DND-41 (cell line): ENCODE results near the gene H1-8.

Experiments
- ATAC-seq: fragments of 200-7000 bp; cut with Tn5 transposase; 3 replicates; pipeline ENCODE4 v1.9.1; 2021; ENCODE audit warnings: low read depth; ENCODE audit not compliant: insufficient read depth
- DNase-seq: peaks from one replicate; pipeline ENCODE4 v3.0.0-alpha.2; 2020
- H2AFZ ChIP-seq: 2 replicates; pipeline ENCODE4 v1.6.0; 2012; ENCODE audit warnings: low read depth, low read length
- H3K27ac ChIP-seq: 2 replicates; pipeline ENCODE4 v1.5.1; 2012; ENCODE audit warnings: low read length, inconsistent platforms
- H3K27me3 ChIP-seq: fragments of 200-600 bp; sonication (generic); 2 replicates; pipeline ENCODE4 v1.6.0; 2012; ENCODE audit warnings: low read length, mild to moderate bottlenecking, inconsistent platforms; ENCODE audit not compliant: insufficient read depth, poor library complexity
- H3K36me3 ChIP-seq: 2 replicates; pipeline ENCODE4 v1.5.1; 2012; ENCODE audit warnings: low read length, inconsistent platforms; ENCODE audit not compliant: insufficient read depth
- H3K4me1 ChIP-seq: 2 replicates; pipeline ENCODE4 v1.5.1; 2012; ENCODE audit warnings: mild to moderate bottlenecking, low read length; ENCODE audit not compliant: insufficient read depth
- H3K4me2 ChIP-seq: 2 replicates; pipeline ENCODE4 v1.6.0; 2012; ENCODE audit warnings: mild to moderate bottlenecking, moderate library complexity, low read length, inconsistent platforms; ENCODE audit not compliant: insufficient read depth
- H3K4me3 ChIP-seq, 2 experiments: fragments of 200-600 bp in 1 of 2; shearing (Covaris generic) in 1 of 2; 2 replicates each; pipeline ENCODE4 v1.5.1; 2012 to 2016; ENCODE audit warnings: inconsistent platforms in 2 of 2, low read length in 2 of 2, mild to moderate bottlenecking in 2 of 2, low read depth in 1 of 2, moderate library complexity in 1 of 2
- H3K79me2 ChIP-seq: 2 replicates; pipeline ENCODE4 v1.6.0; 2012; ENCODE audit warnings: low read length, inconsistent platforms; ENCODE audit not compliant: insufficient read depth
- H3K9ac ChIP-seq: 2 replicates; pipeline ENCODE4 v1.6.0; 2012; ENCODE audit warnings: low read depth, mild to moderate bottlenecking, inconsistent platforms, low read length, moderate library complexity
- H3K9me3 ChIP-seq: 2 replicates; pipeline ENCODE4 v1.5.1; 2012; ENCODE audit warnings: low read length, moderate library complexity, mild to moderate bottlenecking, inconsistent platforms; ENCODE audit not compliant: insufficient read depth, severe bottlenecking
- H4K20me1 ChIP-seq: 2 replicates; pipeline ENCODE4 v1.6.0; 2012; ENCODE audit warnings: low read length; ENCODE audit not compliant: insufficient read depth
- CTCF ChIP-seq: IDR thresholded peaks from 2 replicates; pipeline ENCODE4 v1.5.1; 2012; ENCODE audit warnings: borderline replicate concordance, low read length, moderate library complexity, mild to moderate bottlenecking; ENCODE audit not compliant: poor library complexity, severe bottlenecking; ENCODE audit errors: extremely low read depth
- EZH2 ChIP-seq: IDR thresholded peaks from 3 replicates; pipeline ENCODE4 v1.6.1; 2012; ENCODE audit warnings: borderline replicate concordance, low read depth, mild to moderate bottlenecking, moderate library complexity, low read length, inconsistent platforms; ENCODE audit not compliant: severe bottlenecking

The H1-8 gene

GRCh38 chr3:129517516-129517915, 25.5 kb upstream of the H1-8 start:
- Histone ChIP-seq H3K4me2 (no peak overlapping the region), H3K9me3 (no peaks in the 10 kb centered on the region), H3K27me3 (no peaks in the 10 kb centered on the region), H3K9ac (no peak overlapping the region), H4K20me1 (no peaks in the 10 kb centered on the region), H3K4me3 (no peak overlapping the region), H3K36me3 (peaks cover 39% of the 10 kb centered on the region), H3K79me2 (no peaks in the 10 kb centered on the region), H3K27ac (no peak overlapping the region), H2AFZ (no peak overlapping the region), H3K4me1 (no peaks in the 10 kb centered on the region)
- ATAC-seq (no peak), DNase-seq (no peak)
- TF ChIP-seq CTCF (no peak), EZH2 (no peak)

- TF ChIP-seq CTCF (no peak), EZH2 (no peak)
- Histone ChIP-seq H3K36me3 (peaks cover 33% of the 10 kb centered on the region), H3K4me1 (no peaks in the 10 kb centered on the region), H2AFZ (no peak overlapping the region), H3K9ac (no peak overlapping the region), H3K27ac (no peak overlapping the region), H3K4me2 (no peak overlapping the region), H3K79me2 (no peaks in the 10 kb centered on the region), H3K9me3 (no peaks in the 10 kb centered on the region), H4K20me1 (no peaks in the 10 kb centered on the region), H3K27me3 (no peaks in the 10 kb centered on the region), H3K4me3 (no peak overlapping the region)
- ATAC-seq (no peak), DNase-seq (no peak)
These were observed 24.9 kb upstream of the H1-8 start for GRCh38 chr3:129518038-129518561.

- no peaks in the 10 kb centered on the region for H3K9me3 ChIP-seq
- H3K4me3 ChIP-seq, result no peak overlapping the region
- no peak overlapping the region for H2AFZ ChIP-seq
- no peak for DNase-seq
- TF ChIP-seq CTCF (no peak), EZH2 (no peak)
- H3K27me3 ChIP-seq, result no peaks in the 10 kb centered on the region
- H3K79me2 ChIP-seq, result no peaks in the 10 kb centered on the region
- no peak overlapping the region for H3K27ac ChIP-seq
- no peaks in the 10 kb centered on the region for H4K20me1 ChIP-seq
- no peaks in the 10 kb centered on the region for H3K4me1 ChIP-seq
- peaks cover 28% of the 10 kb centered on the region for H3K36me3 ChIP-seq
- H3K9ac ChIP-seq, result no peak overlapping the region
- H3K4me2 ChIP-seq, result no peak overlapping the region
- ATAC-seq, result no peak
These were observed 24.4 kb upstream of the H1-8 start for GRCh38 chr3:129518581-129518980.

- Histone ChIP-seq H3K4me3 (no peak overlapping the region), H3K9me3 (no peaks in the 10 kb centered on the region), H3K79me2 (no peaks in the 10 kb centered on the region), H3K27ac (no peak overlapping the region), H3K9ac (no peak overlapping the region), H3K27me3 (no peaks in the 10 kb centered on the region), H3K4me1 (no peaks in the 10 kb centered on the region), H3K36me3 (peaks cover 25% of the 10 kb centered on the region), H4K20me1 (no peaks in the 10 kb centered on the region), H3K4me2 (no peak overlapping the region), H2AFZ (no peak overlapping the region)
- TF ChIP-seq CTCF (no peak), EZH2 (no peak)
- no peak for ATAC-seq
- DNase-seq, result no peak
These were observed 23.5 kb upstream of the H1-8 start for GRCh38 chr3:129519449-129519848.
